Gastrocnemius medialis (tissue), 4 donors: Measurements from ENCODE around the gene TAS2R7.

Experiments used
- POLR2A ChIP-seq, 2 donors: fragments of 450-650 bp; IDR thresholded peaks; one replicate each; pipeline ENCODE4 v1.6.1; 2017; ENCODE audit warnings: antibody characterized with exemption in 2 of 2, mild to moderate bottlenecking in 2 of 2, moderate library complexity in 2 of 2
- TF ChIP-seq, protein P1 (sequence below), 5 experiments: fragments of 450-650 bp in 3 of 5; fragments of 200-600 bp in 2 of 5; sonication (generic) in 2 of 5; IDR thresholded peaks in 4 of 5; conservative IDR thresholded peaks in 1 of 5; 1 replicate in 4 of 5; 2 replicates in 1 of 5; pipeline ENCODE4 v1.5.1; 2016 to 2019; ENCODE audit warnings: antibody characterized with exemption in 5 of 5, mild to moderate bottlenecking in 3 of 5, moderate library complexity in 3 of 5

DNA sequence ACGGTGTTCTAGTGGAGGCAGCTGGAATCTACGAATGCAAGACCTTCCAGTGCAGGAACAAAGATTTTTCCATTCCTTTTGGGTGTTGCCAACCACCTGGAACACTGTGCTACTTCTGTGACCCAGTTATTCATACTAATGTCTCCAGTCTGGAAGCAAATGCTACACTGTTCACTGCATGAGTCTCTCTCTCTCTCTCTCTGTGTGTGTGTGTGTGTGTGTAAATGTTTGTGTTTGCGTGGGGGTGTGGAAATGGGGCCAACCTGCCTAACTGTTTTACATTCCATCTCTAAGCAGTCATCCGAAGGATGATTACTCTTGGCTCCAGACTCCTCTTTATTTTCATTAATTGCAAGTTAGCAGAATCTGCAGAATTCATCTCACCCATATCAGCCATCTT is 49.4 kb downstream of the TAS2R7 start:
- TF ChIP-seq POLR2A (IDR thresholded peaks at IDR 0.05): no peak
- TF ChIP-seq, protein P1, sequence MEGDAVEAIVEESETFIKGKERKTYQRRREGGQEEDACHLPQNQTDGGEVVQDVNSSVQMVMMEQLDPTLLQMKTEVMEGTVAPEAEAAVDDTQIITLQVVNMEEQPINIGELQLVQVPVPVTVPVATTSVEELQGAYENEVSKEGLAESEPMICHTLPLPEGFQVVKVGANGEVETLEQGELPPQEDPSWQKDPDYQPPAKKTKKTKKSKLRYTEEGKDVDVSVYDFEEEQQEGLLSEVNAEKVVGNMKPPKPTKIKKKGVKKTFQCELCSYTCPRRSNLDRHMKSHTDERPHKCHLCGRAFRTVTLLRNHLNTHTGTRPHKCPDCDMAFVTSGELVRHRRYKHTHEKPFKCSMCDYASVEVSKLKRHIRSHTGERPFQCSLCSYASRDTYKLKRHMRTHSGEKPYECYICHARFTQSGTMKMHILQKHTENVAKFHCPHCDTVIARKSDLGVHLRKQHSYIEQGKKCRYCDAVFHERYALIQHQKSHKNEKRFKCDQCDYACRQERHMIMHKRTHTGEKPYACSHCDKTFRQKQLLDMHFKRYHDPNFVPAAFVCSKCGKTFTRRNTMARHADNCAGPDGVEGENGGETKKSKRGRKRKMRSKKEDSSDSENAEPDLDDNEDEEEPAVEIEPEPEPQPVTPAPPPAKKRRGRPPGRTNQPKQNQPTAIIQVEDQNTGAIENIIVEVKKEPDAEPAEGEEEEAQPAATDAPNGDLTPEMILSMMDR (IDR thresholded peaks at IDR 0.05 in 4 of 5, conservative IDR thresholded peaks at IDR 0.05 in 1 of 5): no peak
